GM23338 (cell line): Measurements from ENCODE around the gene KRTAP4-1. TPM values are rescaled to one million over a fixed set of nuclear protein-coding genes. Genes with fewer than 3 reads are reported as not detected.

Experiments
- ATAC-seq: fragments of 200-7000 bp; cut with Tn5 transposase; 3 replicates; pipeline ENCODE4 v1.9.1; 2020
- DNase-seq: peaks from one replicate; pipeline ENCODE4 v3.0.0-alpha.2; 2015; ENCODE audit warnings: low spot score
- H2AFZ ChIP-seq: fragments of 200-600 bp; sonication (generic); 2 replicates; pipeline ENCODE4 v1.8.0; 2016; ENCODE audit warnings: antibody characterized with exemption, mild to moderate bottlenecking, moderate library complexity
- H3F3A ChIP-seq: fragments of 200-600 bp; sonication (generic); replicated peaks from 2 replicates; pipeline ENCODE4 v1.8.0; 2017; ENCODE audit warnings: antibody characterized with exemption, mixed run types, low read depth
- H3K27ac ChIP-seq: fragments of 200-600 bp; sonication (generic); 2 replicates; pipeline ENCODE4 v1.6.1; 2016; ENCODE audit warnings: low read depth
- H3K27me3 ChIP-seq: fragments of 200-600 bp; sonication (generic); 2 replicates; pipeline ENCODE4 v1.8.0; 2016; ENCODE audit warnings: mild to moderate bottlenecking, mixed run types, moderate library complexity; ENCODE audit not compliant: insufficient read depth
- H3K36me3 ChIP-seq: fragments of 200-600 bp; sonication (generic); 2 replicates; pipeline ENCODE4 v1.8.0; 2016; ENCODE audit warnings: mild to moderate bottlenecking; ENCODE audit not compliant: insufficient read depth
- H3K4me1 ChIP-seq: fragments of 200-600 bp; sonication (generic); 2 replicates; pipeline ENCODE4 v1.8.0; 2016; ENCODE audit warnings: mild to moderate bottlenecking, moderate library complexity; ENCODE audit not compliant: insufficient read depth
- H3K4me2 ChIP-seq: fragments of 200-600 bp; sonication (generic); 2 replicates; pipeline ENCODE4 v1.7.1; 2017; ENCODE audit warnings: mixed run types
- H3K4me3 ChIP-seq: fragments of 200-600 bp; sonication (generic); 2 replicates; pipeline ENCODE4 v1.6.1; 2016; ENCODE audit warnings: mixed run types
- H3K79me2 ChIP-seq: fragments of 200-600 bp; sonication (generic); replicated peaks from 2 replicates; pipeline ENCODE4 v1.8.0; 2017; ENCODE audit warnings: mild to moderate bottlenecking; ENCODE audit not compliant: insufficient read depth
- H3K9me2 ChIP-seq: fragments of 200-600 bp; sonication (generic); 2 replicates; pipeline ENCODE4 v1.8.0; 2017; ENCODE audit not compliant: insufficient read depth
- H4K20me1 ChIP-seq: fragments of 200-600 bp; sonication (generic); replicated peaks from 2 replicates; pipeline ENCODE4 v1.8.0; 2017; ENCODE audit warnings: mild to moderate bottlenecking; ENCODE audit not compliant: insufficient read depth
- H3K27ac Mint-ChIP-seq: 2 replicates; pipeline ENCODE4 v1.8.0; 2020; ENCODE audit warnings: inconsistent platforms, mild to moderate bottlenecking, moderate library complexity, mixed read lengths
- H3K27me3 Mint-ChIP-seq: 3 replicates; pipeline ENCODE4 v1.8.0; 2022; ENCODE audit warnings: low read depth, mild to moderate bottlenecking, moderate library complexity, mixed read lengths, inconsistent platforms; ENCODE audit not compliant: insufficient read depth, poor library complexity
- H3K36me3 Mint-ChIP-seq: 3 replicates; pipeline ENCODE4 v1.8.0; 2021; ENCODE audit warnings: low read depth, mild to moderate bottlenecking, inconsistent platforms, moderate library complexity, mixed read lengths
- H3K4me1 Mint-ChIP-seq: 3 replicates; pipeline ENCODE4 v1.8.0; 2020; ENCODE audit warnings: mild to moderate bottlenecking, inconsistent platforms, mixed read lengths
- H3K4me3 Mint-ChIP-seq: 3 replicates; pipeline ENCODE4 v1.8.0; 2021; ENCODE audit warnings: moderate library complexity, mild to moderate bottlenecking, inconsistent platforms, mixed read lengths
- H3K9me3 Mint-ChIP-seq: 3 replicates; pipeline ENCODE4 v1.8.0; 2020; ENCODE audit warnings: moderate library complexity, mild to moderate bottlenecking, inconsistent platforms, mixed read lengths
- CREB1 ChIP-seq: fragments of 250-450 bp; sonication (Bioruptor Pico); IDR thresholded peaks from 2 replicates; pipeline ENCODE4 v1.5.0; 2020; ENCODE audit warnings: low read depth, mild to moderate bottlenecking, moderate library complexity
- CTCF ChIP-seq, 2 experiments: fragments of 200-600 bp in 1 of 2; sonication (generic) in 1 of 2; conservative IDR thresholded peaks; 2 replicates each; pipeline versions ENCODE4 v1.5.1 to v1.6.1; 2016 to 2017; ENCODE audit warnings: antibody characterized with exemption in 2 of 2, low read depth in 2 of 2, mild to moderate bottlenecking in 2 of 2, moderate library complexity in 1 of 2
- ETS1 ChIP-seq: IDR thresholded peaks from 2 replicates; pipeline ENCODE4 v1.6.1; 2016; ENCODE audit warnings: antibody characterized with exemption
- EZH2 ChIP-seq: fragments of 200-600 bp; sonication (generic); IDR thresholded peaks from one replicate; pipeline ENCODE4 v1.8.0; 2017; ENCODE audit warnings: antibody characterized with exemption, mild to moderate bottlenecking, low read depth; ENCODE audit not compliant: unreplicated experiment
- EZH2phosphoT487 ChIP-seq: fragments of 200-600 bp; sonication (generic); IDR thresholded peaks from one replicate; pipeline ENCODE4 v1.8.1; 2018; ENCODE audit warnings: antibody characterized with exemption; ENCODE audit not compliant: unreplicated experiment
- JUNB ChIP-seq: IDR thresholded peaks from one replicate; pipeline ENCODE4 v1.6.1; 2016; ENCODE audit warnings: antibody characterized with exemption; ENCODE audit not compliant: unreplicated experiment
- POLR2AphosphoS5 ChIP-seq: IDR thresholded peaks from 2 replicates; pipeline ENCODE4 v1.6.1; 2016; ENCODE audit warnings: antibody characterized with exemption, low read depth
- REST ChIP-seq: IDR thresholded peaks from one replicate; pipeline ENCODE4 v1.6.1; 2018; ENCODE audit warnings: antibody characterized with exemption; ENCODE audit not compliant: unreplicated experiment
- STAT1 ChIP-seq: IDR thresholded peaks from one replicate; pipeline ENCODE4 v1.6.1; 2016; ENCODE audit warnings: antibody characterized with exemption; ENCODE audit not compliant: unreplicated experiment
- ZNF114 ChIP-seq: fragments of 250-450 bp; sonication (Bioruptor Pico); IDR thresholded peaks from 2 replicates; pipeline ENCODE4 v1.5.0; 2020; ENCODE audit warnings: mild to moderate bottlenecking, moderate library complexity
- ZNF331 ChIP-seq: fragments of 250-450 bp; sonication (Bioruptor Pico); IDR thresholded peaks from 2 replicates; pipeline ENCODE4 v1.5.0; 2020; ENCODE audit warnings: low read depth, mild to moderate bottlenecking, moderate library complexity
- ZNF462 ChIP-seq: fragments of 250-450 bp; sonication (Bioruptor Pico); IDR thresholded peaks from 2 replicates; pipeline ENCODE4 v1.5.0; 2020; ENCODE audit warnings: mild to moderate bottlenecking, moderate library complexity
- polyA plus RNA-seq: library from polyadenylated mRNA; unstranded; fragments of >200 nt; fragmentation: Nextera tagmentation; extraction: Ambion mirVana; gene quantifications from 2 replicates; pipeline ENCODE4 v1.2.1, GENCODE V29; 2016
- total RNA-seq: library from RNA; depleted of rRNA; stranded (reverse); fragments of >200 nt; shearing (Covaris generic); gene quantifications from 2 replicates; pipeline ENCODE4 v1.2.3, GENCODE V29; 2014

The KRTAP4-1 gene
- total and polyA plus RNA-seq, 2 experiments from 2014 or later: not detected

- Histone ChIP-seq H3K79me2 (no peaks in the 10 kb centered on the region), H3K27me3 (no peaks in the 10 kb centered on the region), H3K4me1 (0 out of 2 replicates have a peak, but pooled peaks cover 3% of the 10 kb centered on the region), H3K36me3 (no peaks in the 10 kb centered on the region; the same call in 1 of the 2 replicates), H3K4me2 (no peak overlapping the region), H2AFZ (no peak overlapping the region), H3F3A (no peaks in the 10 kb centered on the region), H3K27ac (no peak overlapping the region), H4K20me1 (no peaks in the 10 kb centered on the region), H3K9me2 (0 out of 2 replicates have a peak, but pooled peaks cover 3% of the 10 kb centered on the region), H3K4me3 (no peak overlapping the region)
- DNase-seq (no peak), ATAC-seq (no peak)
- no peak for TF ChIP-seq ZNF114 (CRISPR knock-in tag)
- no peak for TF ChIP-seq POLR2AphosphoS5
- TF ChIP-seq CREB1: no peak
- no peak for TF ChIP-seq STAT1
- no peak for TF ChIP-seq ZNF462 (CRISPR knock-in tag)
- no peak for TF ChIP-seq EZH2
- TF ChIP-seq JUNB: no peak
- no peak for TF ChIP-seq ZNF331 (CRISPR knock-in tag)
- TF ChIP-seq EZH2phosphoT487: no peak
- no peak for TF ChIP-seq ETS1
- TF ChIP-seq CTCF (conservative IDR thresholded peaks at IDR 0.05; ENCODE audit: low read depth in 2 of 2): no peak
- no peak for TF ChIP-seq REST
- Mint-ChIP-seq H3K9me3 (peaks cover 34% of the 10 kb centered on the region), H3K36me3 (peaks cover 22% of the 10 kb centered on the region), H3K27me3 (peaks cover 5% of the 10 kb centered on the region), H3K4me3 (no peak overlapping the region), H3K4me1 (peaks cover 3% of the 10 kb centered on the region; the same call in 2 of the 3 replicates), H3K27ac (no peak overlapping the region)
Observed at GRCh38 chr17:41144846-41145245, 39.9 kb downstream of the KRTAP4-1 start.
